Tongue (tissue), 2 donors: ENCODE results near the gene LAMC1. TPM values are rescaled to one million over a fixed set of nuclear protein-coding genes. Genes with fewer than 3 reads are reported as not detected.

Source experiments
- DNase-seq: peaks from one replicate; pipeline ENCODE4 v3.0.0-alpha.2; 2015
- total RNA-seq: library from RNA; depleted of rRNA; stranded (reverse); fragments of >200 nt; gene quantifications from one replicate; pipeline ENCODE4 v1.2.3, GENCODE V29; 2014

The LAMC1 gene
- total RNA-seq, 1 donor from 2014 or later, result 482 TPM

DNA sequence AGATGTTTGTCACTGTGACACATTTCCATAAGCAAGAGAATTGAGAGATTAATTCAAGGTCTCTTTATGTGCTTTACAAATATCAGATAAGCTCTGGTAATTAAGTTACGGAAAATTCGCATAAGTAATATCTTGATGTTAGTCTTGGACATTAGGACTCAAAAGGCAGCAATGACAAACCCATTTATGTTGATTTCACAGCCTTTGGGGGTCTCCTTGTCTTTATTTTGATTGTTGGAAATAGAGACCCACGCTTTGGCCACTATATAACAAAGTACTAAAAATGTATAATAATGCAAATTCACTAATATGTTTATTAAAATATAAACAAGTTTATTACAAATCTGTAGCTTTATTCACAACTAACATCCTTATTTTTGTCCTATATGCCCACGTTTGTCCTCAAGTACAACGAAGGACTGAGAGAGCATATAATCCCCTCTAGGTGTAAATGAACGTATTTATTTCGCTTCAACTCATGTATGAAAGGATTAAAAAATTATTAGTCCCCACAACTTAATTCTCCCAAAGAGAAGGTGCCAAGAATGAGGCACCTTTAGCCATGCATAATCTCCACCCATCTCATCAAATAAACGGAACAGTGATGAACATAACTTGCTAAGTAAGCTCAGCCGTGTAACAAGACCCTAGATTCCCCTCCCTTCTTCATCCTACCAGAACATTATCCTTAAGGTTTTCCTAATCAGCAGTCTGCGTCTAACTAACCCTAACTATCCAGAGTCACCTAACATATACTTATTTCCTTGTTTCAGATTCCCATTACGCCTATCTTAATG is 1.6 kb upstream of the LAMC1 start:
- DNase-seq, result no peak

DNA sequence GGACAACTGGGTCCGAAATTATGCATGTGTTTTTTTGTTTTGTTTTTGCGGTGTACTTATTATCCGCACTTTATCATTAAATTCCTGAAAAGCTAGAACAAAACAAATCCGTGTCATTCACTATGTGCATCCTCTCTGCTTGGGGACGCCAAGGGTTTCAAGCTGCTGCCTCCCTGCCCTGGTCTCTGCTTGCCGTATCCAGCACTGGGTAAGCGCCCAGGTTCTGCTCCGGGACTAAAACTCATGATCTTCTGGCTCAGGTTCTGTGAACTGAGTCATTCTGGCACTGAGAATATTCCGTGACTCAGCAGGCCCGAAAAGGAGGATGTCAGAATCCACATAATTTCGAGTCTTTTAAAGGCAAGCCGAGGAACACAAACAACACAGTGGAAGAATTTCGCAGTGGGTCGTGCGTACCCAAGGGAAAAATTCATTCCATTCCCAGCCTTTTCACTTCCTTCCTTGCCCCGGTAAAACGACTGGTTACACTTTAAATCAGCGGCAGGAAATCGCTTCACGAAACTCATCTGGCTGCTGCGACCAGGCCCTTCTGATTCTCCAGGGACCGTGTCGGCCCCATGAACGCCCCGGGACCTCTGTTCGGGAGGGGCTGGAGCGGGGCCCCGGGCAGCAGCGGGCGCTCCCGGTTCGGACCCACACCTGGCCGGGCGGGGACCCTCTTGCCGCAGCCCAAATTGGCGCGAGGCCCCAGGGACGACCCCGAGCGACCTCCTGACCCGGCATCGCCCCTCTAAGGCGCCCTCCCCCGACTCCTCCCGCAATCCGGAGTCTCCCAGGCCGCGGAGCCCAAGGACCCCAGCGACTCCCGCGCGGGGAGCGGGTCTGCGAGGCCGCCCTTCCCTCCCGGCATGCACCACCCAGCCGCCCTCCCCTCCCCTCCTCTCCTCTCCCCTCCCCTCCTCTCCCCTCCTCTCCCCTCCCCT is 746 bp upstream of the LAMC1 start:
- DNase-seq, result peak; percentile 89

DNA sequence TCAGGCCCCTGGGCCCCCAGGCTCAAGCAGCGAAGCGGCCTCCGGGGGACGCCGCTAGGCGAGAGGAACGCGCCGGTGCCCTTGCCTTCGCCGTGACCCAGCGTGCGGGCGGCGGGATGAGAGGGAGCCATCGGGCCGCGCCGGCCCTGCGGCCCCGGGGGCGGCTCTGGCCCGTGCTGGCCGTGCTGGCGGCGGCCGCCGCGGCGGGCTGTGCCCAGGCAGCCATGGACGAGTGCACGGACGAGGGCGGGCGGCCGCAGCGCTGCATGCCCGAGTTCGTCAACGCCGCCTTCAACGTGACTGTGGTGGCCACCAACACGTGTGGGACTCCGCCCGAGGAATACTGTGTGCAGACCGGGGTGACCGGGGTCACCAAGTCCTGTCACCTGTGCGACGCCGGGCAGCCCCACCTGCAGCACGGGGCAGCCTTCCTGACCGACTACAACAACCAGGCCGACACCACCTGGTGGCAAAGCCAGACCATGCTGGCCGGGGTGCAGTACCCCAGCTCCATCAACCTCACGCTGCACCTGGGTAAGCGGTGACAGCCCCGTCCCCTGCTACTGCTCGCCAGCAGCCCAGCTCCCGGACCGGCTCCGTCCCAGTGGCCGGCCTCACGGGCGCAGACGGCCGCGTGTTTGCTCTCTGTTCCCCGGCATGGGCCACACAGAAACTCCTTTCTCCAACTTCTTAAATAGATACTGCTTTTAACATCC is 539 bp downstream of the LAMC1 start:
- peak; percentile 59 for DNase-seq

DNA sequence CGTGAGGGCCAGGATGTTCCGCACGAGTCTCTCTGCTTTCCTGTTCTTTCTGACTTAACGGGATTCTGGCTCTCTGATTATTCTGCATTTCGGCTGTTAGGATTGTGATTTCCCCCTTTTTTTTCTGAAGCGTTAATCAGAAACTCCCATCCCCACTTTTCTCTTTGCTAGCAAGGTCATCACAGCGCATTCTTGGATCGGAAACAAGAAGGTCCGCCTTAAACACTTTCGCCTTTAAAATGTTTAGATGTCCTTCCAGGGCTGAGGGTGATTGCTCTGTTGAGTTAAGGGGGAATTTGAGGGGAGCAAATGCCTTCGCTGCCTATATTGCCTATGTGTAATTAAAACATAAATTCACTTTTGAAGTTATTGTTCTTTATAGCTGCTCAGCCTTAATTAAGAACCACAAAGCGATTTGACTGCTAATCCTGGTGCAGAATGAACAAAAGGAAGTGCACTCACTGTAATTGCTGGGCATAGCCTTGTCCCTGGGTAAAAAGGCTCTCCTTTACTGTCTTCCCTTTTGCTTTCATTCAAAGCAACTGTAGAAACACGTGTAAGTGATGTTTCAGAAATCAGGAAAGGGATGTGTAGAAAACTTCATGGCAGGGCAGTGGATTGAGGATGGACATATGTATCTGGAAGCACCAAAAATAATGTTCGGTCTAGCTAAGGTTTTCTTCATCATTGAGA is 1.2 kb downstream of the LAMC1 start:
- peak; percentile 58 for DNase-seq

DNA sequence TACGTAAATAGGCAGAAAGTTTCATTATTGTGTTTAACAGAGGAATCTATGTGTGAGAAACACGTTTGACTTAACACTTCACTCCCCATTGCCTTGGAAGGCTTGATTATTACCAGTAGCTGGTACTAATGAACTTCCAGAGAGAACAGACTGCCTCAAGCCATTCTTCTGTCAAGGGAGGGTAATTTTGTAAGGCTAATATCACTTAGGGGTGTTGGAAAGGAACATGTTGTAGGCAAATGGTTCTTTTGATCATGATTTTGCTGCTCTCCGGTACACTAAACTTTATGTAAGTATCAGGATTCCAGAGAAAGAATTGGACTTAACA is 1.8 kb downstream of the LAMC1 start:
- no peak for DNase-seq

DNA sequence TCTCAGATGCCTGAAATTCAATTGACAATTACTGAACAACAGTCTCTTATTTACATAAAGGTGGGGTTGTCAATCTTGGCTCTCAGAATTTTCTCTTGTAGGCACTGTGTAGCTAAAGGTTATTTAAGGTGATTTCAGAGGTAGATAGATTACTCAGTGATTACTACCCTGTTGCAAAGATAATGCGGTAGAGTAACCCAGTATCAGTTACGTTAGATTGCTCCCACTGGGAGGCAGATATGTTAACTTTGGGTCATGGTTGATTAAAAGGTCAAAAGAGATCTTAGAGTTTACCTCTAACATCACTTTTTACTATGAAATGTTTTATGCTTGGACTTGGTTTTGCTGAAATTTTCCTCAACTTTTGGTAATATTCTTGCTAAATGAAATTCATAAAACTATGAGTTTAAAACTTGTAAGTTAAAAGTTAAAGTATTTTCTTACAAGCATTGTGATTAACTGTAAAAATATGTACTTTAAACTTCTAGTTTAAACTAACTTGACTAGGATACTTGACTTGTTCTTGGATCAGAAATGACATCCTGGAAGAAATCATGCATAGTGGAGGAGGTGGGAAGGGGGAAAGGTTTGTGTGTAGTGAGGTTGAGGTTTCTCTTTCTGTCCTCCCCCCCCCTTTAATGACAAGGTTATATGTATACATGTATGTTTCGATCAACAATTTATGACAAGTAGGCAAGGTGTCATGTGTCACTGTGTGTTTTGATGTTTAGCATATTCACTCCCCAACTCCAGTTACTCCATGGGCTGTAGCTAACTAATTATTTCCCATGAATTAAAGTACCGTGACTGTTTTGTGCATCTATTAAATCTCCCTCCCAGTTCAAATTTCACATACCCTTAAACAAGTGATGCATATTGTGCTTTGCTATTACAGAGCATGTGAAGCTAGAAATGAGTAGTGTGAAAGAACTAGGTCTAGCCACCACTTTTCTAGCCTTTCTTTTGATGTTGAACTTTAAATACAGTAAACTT is 2.9 kb downstream of the LAMC1 start:
- peak; percentile 57 for DNase-seq

DNA sequence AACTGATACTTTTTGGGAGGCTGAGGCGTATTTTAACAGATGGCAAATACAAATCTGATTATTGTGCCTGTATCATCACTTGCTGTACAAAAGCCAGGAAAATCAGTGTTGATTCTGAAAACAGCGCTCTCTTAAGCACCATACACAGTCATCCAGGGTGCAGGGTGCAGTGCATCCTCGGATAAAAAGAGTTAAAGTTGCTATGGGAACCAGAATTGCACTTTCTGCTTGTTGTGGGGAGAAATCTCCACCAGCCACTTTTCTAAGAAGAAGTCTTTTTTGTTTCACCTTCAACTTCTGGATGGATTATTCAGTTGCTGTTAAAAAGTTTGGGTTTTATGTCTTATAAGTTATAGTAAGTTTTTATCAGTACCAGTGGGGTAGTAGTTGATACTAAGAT is 3.8 kb downstream of the LAMC1 start:
- DNase-seq, result no peak

DNA sequence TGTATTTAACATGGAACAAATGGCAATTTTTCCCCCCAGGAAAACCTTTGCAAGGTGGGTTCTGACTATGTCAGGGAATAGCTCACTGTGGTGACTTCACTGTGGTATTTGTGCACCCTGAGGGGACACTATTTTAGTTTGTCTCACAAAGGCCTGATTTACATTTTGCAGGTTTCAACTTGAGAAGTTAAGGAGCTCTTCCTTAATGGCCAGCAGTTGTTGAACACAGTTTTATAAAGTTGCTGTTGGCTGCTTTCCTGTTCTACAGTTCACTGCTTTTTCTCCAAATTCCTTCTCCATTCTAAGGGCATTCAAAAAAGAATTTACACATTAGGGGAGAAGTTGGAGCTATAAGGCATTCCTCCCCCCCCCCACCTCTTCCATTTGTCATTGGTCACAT is 4.6 kb downstream of the LAMC1 start:
- no peak for DNase-seq

DNA sequence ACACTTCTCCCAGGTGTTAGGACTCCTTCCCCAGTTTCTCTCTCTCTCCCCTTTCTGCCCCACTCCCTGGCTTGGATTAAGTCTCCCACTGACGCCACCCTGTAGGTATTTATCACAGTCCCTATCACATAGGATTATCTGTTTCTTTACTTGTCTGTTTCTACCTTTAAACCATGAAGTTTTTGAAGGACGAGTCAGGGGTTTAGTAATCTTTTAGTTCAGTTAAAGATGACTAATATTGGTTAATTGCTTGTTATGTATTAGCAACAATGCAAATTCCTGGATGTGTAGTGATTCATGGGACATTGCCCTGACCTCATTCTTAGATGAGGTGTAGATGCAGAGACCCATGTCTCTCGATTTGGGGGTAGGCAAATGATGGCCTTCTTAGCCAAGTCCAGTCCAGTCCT is 6.4 kb downstream of the LAMC1 start:
- DNase-seq, result no peak

DNA sequence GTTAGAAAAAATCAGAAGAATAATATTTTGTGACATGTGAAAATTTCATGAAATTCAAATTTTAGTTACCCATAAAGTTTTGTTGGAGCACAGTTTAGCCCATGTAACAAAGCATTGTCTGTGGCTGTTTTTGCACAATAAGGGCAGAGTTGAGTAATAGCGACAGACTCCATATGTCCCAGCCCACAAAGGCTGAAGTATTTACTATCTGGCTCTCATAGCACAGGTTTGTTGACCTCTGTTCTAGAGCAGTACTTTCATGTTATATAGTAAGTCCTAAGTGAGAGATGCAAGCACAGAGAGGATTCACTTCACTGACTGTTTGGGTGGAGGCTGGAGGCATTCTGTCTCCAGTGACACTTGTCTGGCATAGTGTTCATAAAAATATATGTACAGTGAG is 6.8 kb downstream of the LAMC1 start:
- DNase-seq, result no peak

DNA sequence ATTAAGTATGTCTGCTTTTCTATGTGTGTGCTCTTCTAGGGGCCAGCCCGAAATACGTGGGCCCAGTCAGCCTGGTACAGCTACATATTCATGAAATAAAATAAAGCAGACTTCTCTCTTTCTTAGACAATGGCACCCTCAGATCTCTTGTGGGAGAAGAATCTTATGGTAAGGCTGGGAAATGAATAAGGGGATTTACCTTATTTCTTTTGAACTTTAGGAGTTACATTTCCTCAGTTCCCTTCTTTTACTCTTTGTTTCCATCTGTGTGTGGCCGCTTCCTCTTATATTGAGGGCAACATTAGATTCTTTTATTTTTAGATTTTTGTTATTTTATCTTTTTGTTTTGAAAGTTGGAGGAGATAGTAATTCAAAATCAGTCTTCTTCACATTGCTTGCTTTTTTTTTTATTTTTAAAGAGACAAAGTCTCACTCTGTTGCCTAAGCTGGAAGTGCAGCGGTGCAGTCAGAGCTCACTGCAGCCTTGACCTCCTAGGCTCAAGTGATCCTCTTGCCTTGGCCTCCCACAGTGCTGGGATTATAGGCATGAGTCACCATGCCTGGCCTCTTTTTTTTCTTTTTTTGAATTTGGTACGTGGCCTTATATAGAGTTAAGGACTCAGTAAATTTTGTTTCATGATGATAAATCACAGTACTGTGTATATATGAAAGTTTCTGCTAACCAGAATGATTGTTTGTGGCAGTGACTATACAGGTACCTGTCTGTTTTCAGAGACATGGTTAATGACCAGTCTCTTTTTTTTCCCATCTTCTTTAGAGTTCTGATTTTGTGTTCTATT is 9.1 kb downstream of the LAMC1 start:
- DNase-seq, result no peak

DNA sequence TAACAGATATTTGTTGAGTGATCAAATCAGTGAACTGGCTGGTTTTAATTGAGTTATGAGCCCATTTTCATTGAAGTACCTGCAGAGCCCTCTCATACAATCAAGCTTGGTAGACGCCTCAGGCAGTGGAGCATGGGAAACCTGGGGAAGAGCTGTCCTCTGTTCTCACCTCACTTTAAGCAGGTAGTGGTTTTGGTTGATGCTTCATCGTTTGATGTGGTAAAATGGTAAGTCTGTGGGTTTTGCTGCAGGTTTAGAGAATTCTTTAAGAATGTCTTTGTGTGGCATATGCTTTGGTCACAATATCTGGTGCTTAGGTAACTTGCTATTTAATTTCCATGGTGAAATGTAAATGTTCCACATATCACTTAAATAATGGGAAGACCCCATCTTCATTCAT is 10.0 kb downstream of the LAMC1 start:
- no peak for DNase-seq

DNA sequence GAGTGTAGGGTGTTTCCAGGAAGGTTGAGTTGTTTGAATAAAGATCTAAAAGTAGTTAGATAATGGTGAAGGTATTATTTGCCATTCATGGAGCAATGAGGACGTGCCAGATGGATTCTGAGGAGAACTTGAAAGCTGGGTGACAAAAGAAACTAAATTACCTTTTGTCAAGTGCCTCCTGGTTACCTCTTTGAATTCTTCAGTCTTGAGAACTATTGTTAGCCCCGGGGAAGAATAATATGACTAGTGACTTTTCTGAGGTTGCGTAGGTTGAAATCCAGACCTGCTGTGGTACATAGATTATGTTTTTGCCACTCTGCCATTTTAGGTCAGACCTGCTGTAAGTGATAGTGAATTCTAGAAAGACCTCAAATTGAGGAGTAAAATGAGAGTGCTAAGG is 11.5 kb downstream of the LAMC1 start:
- DNase-seq, result no peak

DNA sequence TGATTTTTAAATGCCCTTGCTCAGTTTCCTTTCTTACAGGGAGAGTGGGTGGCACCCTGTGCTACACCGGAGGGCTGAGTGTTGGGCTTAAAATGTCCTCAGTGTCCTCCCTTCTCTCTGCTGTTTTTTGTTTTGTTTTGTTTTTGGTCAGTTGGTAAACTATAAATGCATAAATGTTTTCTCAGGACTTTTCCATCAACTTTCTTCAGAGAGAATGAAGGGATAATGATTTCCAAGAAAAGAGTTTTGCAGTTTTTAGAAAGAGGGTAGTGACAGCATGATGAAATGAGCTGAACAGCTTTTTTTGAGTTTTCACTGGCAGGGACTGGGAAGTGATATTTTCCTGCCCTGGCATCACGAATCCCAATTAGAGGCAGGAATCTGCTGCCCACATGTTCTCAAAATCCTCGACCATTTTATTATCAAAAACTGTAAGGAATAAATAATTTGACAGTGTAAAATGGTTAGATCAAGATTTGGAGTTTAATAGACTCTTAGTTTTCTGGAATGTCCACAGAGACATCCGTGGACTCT is 15.2 kb downstream of the LAMC1 start:
- no peak for DNase-seq

DNA sequence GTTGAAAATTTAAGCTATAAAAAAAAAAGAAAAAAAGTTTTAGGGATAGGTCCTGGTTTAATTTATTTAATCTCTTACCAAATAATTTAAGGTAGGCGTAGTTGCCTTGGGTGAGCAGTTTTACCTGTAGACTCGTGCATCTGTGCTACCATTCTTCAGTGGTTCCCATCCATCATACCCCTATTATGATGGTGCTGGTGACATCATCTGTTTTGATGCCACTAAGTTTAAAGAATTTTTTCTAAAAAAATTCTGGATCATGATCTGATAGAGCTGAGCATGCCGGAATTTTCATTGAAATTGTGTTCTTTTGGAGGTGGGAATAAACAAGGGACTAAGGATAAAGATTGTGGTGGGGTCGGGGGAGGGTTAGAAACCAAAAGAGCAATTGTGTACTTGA is 15.7 kb downstream of the LAMC1 start:
- DNase-seq, result no peak

DNA sequence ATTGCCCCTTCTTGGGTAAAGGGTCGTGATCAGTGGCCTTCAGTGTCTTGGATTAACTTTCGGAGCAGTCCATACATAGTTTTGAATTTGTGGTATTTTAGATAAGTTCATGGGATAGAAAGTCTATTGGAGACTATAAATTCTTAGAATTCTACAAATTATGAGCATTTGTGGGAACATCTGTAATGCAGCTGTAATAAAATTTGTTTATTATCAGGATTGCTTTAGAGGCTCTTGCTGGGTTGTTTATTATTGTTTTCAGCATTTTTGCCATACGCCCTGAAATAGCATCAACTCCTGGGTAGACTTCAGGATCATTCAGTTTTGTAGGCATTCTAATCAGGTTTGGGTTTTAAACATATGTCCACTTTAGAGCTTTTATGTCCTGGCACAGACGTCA is 16.1 kb downstream of the LAMC1 start:
- no peak for DNase-seq

DNA sequence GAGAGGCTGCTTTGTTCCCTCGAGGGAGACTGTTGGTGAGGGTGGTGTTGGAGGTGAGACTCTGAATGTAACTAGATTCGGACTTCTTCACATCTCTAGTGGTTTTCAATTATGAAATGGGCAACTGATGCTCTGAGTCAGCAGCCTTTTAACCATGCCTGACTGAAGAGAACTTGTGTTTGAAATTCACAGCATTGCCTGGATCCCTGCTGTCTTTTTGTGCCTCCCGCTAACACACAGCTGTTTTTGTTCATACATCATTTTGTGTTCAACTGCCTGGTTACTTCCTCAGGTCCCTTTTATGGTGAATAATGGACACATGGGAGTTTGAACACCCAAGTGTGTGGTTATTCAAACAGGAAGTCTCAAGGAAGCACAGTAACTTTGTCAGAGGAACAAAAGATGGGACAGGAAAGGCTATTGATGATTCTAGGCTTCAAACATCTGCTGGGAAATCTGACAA is 16.8 kb downstream of the LAMC1 start:
- no peak for DNase-seq

DNA sequence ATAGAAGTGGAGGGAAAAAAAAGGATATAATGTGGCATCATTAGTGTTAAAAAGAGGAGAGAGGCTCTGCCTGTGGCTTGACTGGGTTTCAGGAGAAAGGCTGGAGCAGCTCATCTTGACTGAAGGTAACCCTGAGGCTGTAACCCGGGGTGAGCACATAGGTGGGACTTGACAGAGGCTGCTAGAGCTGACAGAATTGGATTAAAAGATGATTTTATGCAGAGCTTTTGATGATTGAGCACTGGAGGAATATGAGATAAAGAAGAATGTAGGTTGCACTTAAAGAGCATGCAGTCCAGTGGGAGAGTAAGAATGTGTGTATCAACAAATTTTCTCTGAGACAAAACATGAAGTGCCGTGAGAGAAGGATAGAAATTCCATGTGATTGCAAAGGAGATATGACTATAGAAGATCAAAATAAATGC is 17.3 kb downstream of the LAMC1 start:
- DNase-seq, result no peak

DNA sequence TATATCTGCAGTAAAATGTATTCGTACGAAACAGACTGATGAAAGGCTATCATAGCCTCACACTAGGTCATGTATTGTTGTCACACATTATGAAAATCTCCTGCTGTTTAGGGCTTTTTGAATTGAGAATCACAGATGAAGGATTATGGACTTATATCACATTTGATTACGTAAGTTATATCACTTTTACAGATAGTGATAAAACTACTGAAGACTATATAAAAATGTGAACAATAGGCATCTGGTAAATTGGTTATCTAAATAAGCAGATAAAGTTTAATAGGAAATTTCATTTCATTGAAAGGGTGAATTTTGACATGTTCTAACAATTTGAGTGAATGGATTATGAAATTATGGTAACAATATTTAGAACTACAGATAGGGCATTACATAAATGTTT is 20.0 kb downstream of the LAMC1 start:
- no peak for DNase-seq
